Choroid plexus epithelial cell (primary cell): ENCODE measurements around the gene USP14.

Experiments
- DNase-seq: peaks from one replicate; pipeline ENCODE4 v3.0.0-alpha.2; 2010; ENCODE audit warnings: low read depth
- H3K4me3 ChIP-seq: 2 replicates; pipeline ENCODE4 v1.5.1; 2011; ENCODE audit warnings: low read depth, mild to moderate bottlenecking, control low read depth, low read length, moderate library complexity
- TF ChIP-seq, protein P1 (sequence below): conservative IDR thresholded peaks from 2 replicates; pipeline ENCODE4 v1.5.1; 2011; ENCODE audit warnings: low read depth, mild to moderate bottlenecking, control low read depth, inconsistent platforms, low read length, moderate library complexity

The USP14 gene

GRCh38 chr18:231563-231962 lies 73.2 kb downstream of the USP14 start:
- H3K4me3 ChIP-seq, result no peak overlapping the region
- DNase-seq, result no peak
- TF ChIP-seq, protein P1, sequence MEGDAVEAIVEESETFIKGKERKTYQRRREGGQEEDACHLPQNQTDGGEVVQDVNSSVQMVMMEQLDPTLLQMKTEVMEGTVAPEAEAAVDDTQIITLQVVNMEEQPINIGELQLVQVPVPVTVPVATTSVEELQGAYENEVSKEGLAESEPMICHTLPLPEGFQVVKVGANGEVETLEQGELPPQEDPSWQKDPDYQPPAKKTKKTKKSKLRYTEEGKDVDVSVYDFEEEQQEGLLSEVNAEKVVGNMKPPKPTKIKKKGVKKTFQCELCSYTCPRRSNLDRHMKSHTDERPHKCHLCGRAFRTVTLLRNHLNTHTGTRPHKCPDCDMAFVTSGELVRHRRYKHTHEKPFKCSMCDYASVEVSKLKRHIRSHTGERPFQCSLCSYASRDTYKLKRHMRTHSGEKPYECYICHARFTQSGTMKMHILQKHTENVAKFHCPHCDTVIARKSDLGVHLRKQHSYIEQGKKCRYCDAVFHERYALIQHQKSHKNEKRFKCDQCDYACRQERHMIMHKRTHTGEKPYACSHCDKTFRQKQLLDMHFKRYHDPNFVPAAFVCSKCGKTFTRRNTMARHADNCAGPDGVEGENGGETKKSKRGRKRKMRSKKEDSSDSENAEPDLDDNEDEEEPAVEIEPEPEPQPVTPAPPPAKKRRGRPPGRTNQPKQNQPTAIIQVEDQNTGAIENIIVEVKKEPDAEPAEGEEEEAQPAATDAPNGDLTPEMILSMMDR, result no peak

GRCh38 chr18:240175-240574 lies 81.8 kb downstream of the USP14 start:
- TF ChIP-seq, protein P1, result no peak
- no peak overlapping the region for H3K4me3 ChIP-seq
- peak; percentile 12 for DNase-seq

DNA sequence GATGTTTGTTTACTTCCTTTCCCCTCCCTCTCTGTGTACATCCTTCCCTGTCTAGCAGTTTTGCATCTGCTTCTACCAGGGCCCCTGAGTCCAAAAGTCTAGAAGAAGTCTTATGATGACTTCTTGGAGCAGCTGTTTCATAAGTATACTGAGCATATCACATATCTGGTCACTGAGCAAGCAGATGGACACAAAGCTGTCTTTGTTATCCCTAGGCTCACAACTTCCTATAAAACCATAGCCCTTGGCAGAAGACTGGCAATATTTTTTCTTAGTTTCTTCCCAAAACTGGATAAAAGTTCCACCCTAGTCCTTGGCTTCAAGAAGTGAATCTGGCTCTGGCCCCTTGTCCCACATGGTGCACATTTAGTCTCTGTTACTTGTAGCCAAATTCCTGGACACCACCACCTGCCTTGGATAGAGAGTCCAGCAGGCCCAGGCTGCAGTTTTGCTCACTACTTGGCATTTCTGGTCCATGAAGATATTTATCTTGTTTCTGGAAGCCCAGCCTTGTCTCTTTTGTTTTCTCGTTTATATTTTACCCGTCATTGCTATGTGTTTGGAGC lies 87.0 kb downstream of the USP14 start:
- TF ChIP-seq, protein P1, result no peak
- DNase-seq, result no peak
- H3K4me3 ChIP-seq, result no peak overlapping the region

DNA sequence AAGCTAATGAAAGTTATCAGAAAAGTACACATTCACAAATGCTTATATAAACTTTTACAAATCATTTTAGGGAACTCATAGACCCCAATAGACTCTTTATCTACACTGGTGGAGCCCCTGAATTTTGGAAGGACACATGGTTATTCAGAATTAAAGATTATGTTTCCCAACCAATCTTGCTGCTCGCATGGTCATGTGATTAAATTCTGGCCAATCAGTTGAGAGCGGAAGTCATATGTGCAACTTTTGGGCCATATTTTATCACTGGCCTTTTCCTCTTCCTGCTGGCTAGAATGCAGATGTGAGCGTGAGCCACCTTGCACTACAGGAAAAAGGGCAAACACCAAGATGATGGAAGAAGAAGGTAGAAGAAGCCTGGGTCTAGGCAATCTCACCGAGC lies 89.7 kb downstream of the USP14 start:
- TF ChIP-seq, protein P1, result no peak
- no peak overlapping the region for H3K4me3 ChIP-seq
- DNase-seq, result no peak

DNA sequence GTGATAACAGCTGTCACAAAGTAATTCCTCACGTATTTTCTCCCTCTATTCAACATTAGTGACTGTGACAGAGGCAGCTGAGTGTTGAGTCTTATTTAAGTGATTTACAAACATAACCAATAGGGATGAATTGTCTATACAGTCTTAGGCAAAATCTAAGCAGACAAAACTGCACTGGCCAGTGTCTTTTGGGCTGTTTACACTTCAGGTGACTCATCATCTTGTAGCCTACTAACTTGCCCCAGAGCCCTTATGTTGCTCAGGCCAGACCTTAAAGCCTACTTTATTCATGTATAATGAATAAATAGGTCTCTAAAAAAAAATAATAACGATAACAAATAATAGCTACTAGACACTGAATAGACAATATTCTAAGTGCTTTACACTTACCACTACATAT lies 92.3 kb downstream of the USP14 start:
- H3K4me3 ChIP-seq, result no peak overlapping the region
- DNase-seq, result peak; percentile 50
- TF ChIP-seq, protein P1, result no peak

DNA sequence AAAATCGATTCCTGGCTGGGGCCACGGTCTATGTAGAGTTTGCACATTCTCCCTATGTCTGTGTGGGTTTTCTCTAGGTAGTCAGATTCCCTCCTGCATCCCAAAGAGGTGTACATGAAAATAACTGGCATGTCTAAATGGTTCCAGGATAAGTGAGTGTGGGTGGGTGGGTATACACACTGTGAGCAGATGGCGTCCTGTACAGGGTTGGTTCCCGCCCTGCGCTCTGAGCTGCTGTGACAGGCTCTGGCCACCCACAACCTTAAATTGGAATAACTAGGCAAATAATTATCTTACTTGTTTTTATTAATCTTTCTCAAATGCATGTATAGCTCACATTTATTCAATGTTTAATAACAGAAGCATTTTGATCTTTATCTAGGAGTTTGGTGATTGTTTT lies 93.2 kb downstream of the USP14 start:
- H3K4me3 ChIP-seq, result no peak overlapping the region
- DNase-seq, result no peak
- TF ChIP-seq, protein P1, result no peak

DNA sequence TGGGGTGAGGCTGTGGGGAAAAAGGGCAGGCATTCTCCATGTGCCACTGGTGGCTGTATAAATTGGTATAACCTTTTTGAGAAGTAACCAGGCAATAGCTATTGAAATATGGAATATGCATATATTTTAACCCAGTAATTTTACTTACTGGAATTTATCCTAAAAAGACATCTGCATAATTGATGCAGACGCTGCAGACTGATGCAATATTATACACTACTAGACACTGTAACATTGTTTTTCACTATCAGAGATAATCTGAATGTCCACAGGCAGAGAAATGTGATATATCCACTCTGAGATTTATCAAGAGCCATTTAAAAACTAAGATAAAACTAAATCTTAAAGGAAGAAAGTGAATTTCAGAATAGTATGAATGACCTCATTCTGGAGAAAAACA lies 94.8 kb downstream of the USP14 start:
- TF ChIP-seq, protein P1, result no peak
- DNase-seq, result no peak

More for the DNA sequence above, 94.8 kb downstream of the USP14 start:
- no peak overlapping the region for H3K4me3 ChIP-seq
